Spleen (tissue), 11 donors: Measurements from ENCODE around the gene ITIH3. TPM values are rescaled to one million over a fixed set of nuclear protein-coding genes. Genes with fewer than 3 reads are reported as not detected.

ENCODE experiments used
- DNase-seq: peaks from one replicate; pipeline ENCODE4 v3.0.0-alpha.2; 2020
- H3K27ac ChIP-seq, 8 donors: fragments of 200-600 bp; sonication (generic) in 7 of 8; 1 replicate in 4 of 8; 2 replicates in 4 of 8; pipeline versions ENCODE4 v1.5.0 to v1.8.0; 2016 to 2021; ENCODE audit warnings: inconsistent platforms in 4 of 8, mild to moderate bottlenecking in 4 of 8, moderate library complexity in 1 of 8
- H3K27me3 ChIP-seq, 7 donors: fragments of 200-600 bp; sonication (generic) in 6 of 7; replicated peaks in 1 of 7; 1 replicate in 4 of 7; 2 replicates in 3 of 7; pipeline versions ENCODE4 v1.5.0 to v1.8.0; 2016 to 2021; ENCODE audit warnings: inconsistent platforms in 3 of 7, mild to moderate bottlenecking in 1 of 7
- H3K36me3 ChIP-seq, 6 donors: fragments of 200-600 bp; sonication (generic) in 5 of 6; 1 replicate in 4 of 6; 2 replicates in 2 of 6; pipeline versions ENCODE4 v1.5.0 to v1.8.0; 2016 to 2021; ENCODE audit warnings: inconsistent platforms in 2 of 6
- H3K4me1 ChIP-seq, 6 donors: fragments of 200-600 bp; sonication (generic) in 5 of 6; 1 replicate in 3 of 6; 2 replicates in 3 of 6; pipeline versions ENCODE4 v1.5.0 to v1.8.0; 2016 to 2021; ENCODE audit warnings: inconsistent platforms in 3 of 6
- H3K4me3 ChIP-seq, 8 donors: fragments of 200-600 bp; sonication (generic) in 7 of 8; 1 replicate in 4 of 8; 2 replicates in 4 of 8; pipeline versions ENCODE4 v1.5.0 to v1.8.0; 2016 to 2021; ENCODE audit warnings: inconsistent platforms in 4 of 8, mild to moderate bottlenecking in 4 of 8, moderate library complexity in 2 of 8
- H3K9me3 ChIP-seq, 8 donors: fragments of 200-600 bp; sonication (generic) in 7 of 8; 1 replicate in 4 of 8; 2 replicates in 4 of 8; pipeline versions ENCODE4 v1.5.0 to v1.8.0; 2016 to 2021; ENCODE audit warnings: inconsistent platforms in 4 of 8
- CTCF ChIP-seq, 11 experiments: fragments of 200-600 bp in 7 of 11; fragments of 450-650 bp in 4 of 11; sonication (generic) in 4 of 11; IDR thresholded peaks in 8 of 11; conservative IDR thresholded peaks in 3 of 11; 1 replicate in 7 of 11; 2 replicates in 4 of 11; pipeline versions ENCODE4 v1.4.0 to v1.8.0; 2016 to 2021; ENCODE audit warnings: antibody characterized with exemption in 11 of 11, inconsistent platforms in 4 of 11, mild to moderate bottlenecking in 1 of 11
- POLR2A ChIP-seq, 3 donors: fragments of 450-650 bp; IDR thresholded peaks; one replicate each; pipeline ENCODE4 v1.5.1; 2017; ENCODE audit warnings: antibody characterized with exemption in 3 of 3, mild to moderate bottlenecking in 1 of 3
- POLR2AphosphoS5 ChIP-seq, 3 donors: sonication (generic); formaldehyde crosslinking; IDR thresholded peaks; one replicate each; pipeline ENCODE4 v1.5.1; 2017; ENCODE audit warnings: antibody characterized with exemption in 3 of 3
- WGBS, 5 donors: extraction: QIAGEN DNeasy Blood & Tissue Kit in 3 of 5; methylation state at CpG; one replicate each; pipeline versions ENCODE4 v1.1.5 to v1.1.7; 2013 to 2018; 5-methylcytosine and 5-hydroxymethylcytosine counted together
- intact Hi-C: fragments of 100-400 bp; cut with DNase I; formaldehyde crosslinking; loops from one replicate; pipeline ENCODE4 v1.15.0; 2023; ENCODE audit warnings: low total_unique reads
- polyA plus RNA-seq, 3 donors: library from polyadenylated mRNA; stranded (reverse); fragments of 200-250 nt; gene quantifications; one replicate each; pipeline ENCODE4 v1.2.1, GENCODE V29; 2013
- total RNA-seq, 7 donors: library from RNA; depleted of rRNA in 3 of 7; stranded (reverse); fragments of >200 nt in 3 of 7; fragmentation: NEBNext Ultra II Directional in 4 of 7; extraction: Animal tissue kit (Norgen Biotek cat#: 25700) in 4 of 7; gene quantifications; one replicate each; pipeline versions ENCODE4 v1.1.0 to v1.2.1, GENCODE V29; 2016 to 2021
- donor health status: healthy with polysubstance abuse.
- donor health status: DM: no; HTN: no; CAD: no; lungs with moderate emphysema.
- donor health status: DM: no; HTN: no; CAD: no.
- donor health status: Bipolar disorder and iron deficiency.
- donor health status: healthy.
- donor health status: DM: no; HTN: no; CAD: no.
- donor health status: DM: yes; HTN: yes; CAD: no.

The ITIH3 gene
- total and polyA plus RNA-seq, 10 donors, result 8.0 to 53.7 (median 16.5) TPM

- H3K4me3 ChIP-seq, result no peak overlapping the region
- WGBS, 5 donors, result 59 to 70% (median 69%) methylated on average over 14 to 21 of the region's 21 CpGs
- TF ChIP-seq CTCF (IDR thresholded peaks at IDR 0.05 in 8 of 11, conservative IDR thresholded peaks at IDR 0.05 in 3 of 11) (no peak), POLR2A (IDR thresholded peaks at IDR 0.05) (no peak), POLR2AphosphoS5 (IDR thresholded peaks at IDR 0.05) (no peak)
- H3K27me3 ChIP-seq, result no peaks in the 10 kb centered on the region
- no peaks in the 10 kb centered on the region for H3K9me3 ChIP-seq
- no peak overlapping the region for H3K27ac ChIP-seq
- H3K36me3 ChIP-seq, result peaks cover 0 to 69% (median 13%) of the 10 kb centered on the region in 6 donors
- DNase-seq, result peak; percentile 62
- intact Hi-C loops, result no loop called here
- no peaks in the 10 kb centered on the region for H3K4me1 ChIP-seq
Observed at GRCh38 chr3:52831500-52832301, 37.1 kb downstream of the ITIH3 start.

GRCh38 chr3:52833202-52833601 lies 38.6 kb downstream of the ITIH3 start:
- H3K4me3 ChIP-seq, result no peak overlapping the region
- peaks cover 0 to 76% (median 16%) of the 10 kb centered on the region in 6 donors for H3K36me3 ChIP-seq
- H3K9me3 ChIP-seq, result no peaks in the 10 kb centered on the region
- peaks cover 0 to 6% (median 0%) of the 10 kb centered on the region in 6 donors for H3K4me1 ChIP-seq
- peak; percentile 64 for DNase-seq
- intact Hi-C loops, result no loop called here
- no peak overlapping the region for H3K27ac ChIP-seq
- no peaks in the 10 kb centered on the region for H3K27me3 ChIP-seq
- WGBS, 5 donors, result 91 to 99% (median 96%) methylated on average over 7 to 14 of the region's 14 CpGs
- no peak for TF ChIP-seq POLR2AphosphoS5 (IDR thresholded peaks at IDR 0.05)
- TF ChIP-seq POLR2A (IDR thresholded peaks at IDR 0.05), result no peak

GRCh38 chr3:52834871-52835501 lies 40.4 kb downstream of the ITIH3 start, which contains the start of gene MUSTN1:
Gene MUSTN1, minus strand, starts transcription at chr3:52835019. Its CDS starts 71 bp downstream, at chr3:52834948.
- WGBS, 5 donors, result 69 to 83% (median 75%) methylated on average over 8 to 11 of the region's 11 CpGs
- no peak for DNase-seq
- no peaks in the 10 kb centered on the region for H3K27me3 ChIP-seq
- TF ChIP-seq POLR2AphosphoS5 (IDR thresholded peaks at IDR 0.05) (no peak), CTCF (IDR thresholded peaks at IDR 0.05 in 8 of 11, conservative IDR thresholded peaks at IDR 0.05 in 3 of 11) (no peak), POLR2A (IDR thresholded peaks at IDR 0.05) (no peak)
- H3K4me3 ChIP-seq, result no peak within 1 kb of the TSS
- peaks cover 0 to 24% (median 9%) of the 10 kb centered on the region in 6 donors for H3K4me1 ChIP-seq
- H3K9me3 ChIP-seq, result no peaks in the 10 kb centered on the region
- H3K27ac ChIP-seq, result no peak within 1 kb of the TSS
- intact Hi-C loops, result no loop called here
- H3K36me3 ChIP-seq, result peaks cover 0 to 80% (median 21%) of the 10 kb centered on the region in 6 donors

- peaks cover 0 to 88% (median 28%) of the 10 kb centered on the region in 6 donors for H3K36me3 ChIP-seq
- no peaks in the 10 kb centered on the region for H3K9me3 ChIP-seq
- TF ChIP-seq POLR2A (IDR thresholded peaks at IDR 0.05), result no peak
- no peak for TF ChIP-seq POLR2AphosphoS5 (IDR thresholded peaks at IDR 0.05)
- TF ChIP-seq CTCF (IDR thresholded peaks at IDR 0.05 in 8 of 11, conservative IDR thresholded peaks at IDR 0.05 in 3 of 11), result no peak
- peaks cover 0 to 25% (median 9%) of the 10 kb centered on the region in 6 donors for H3K4me1 ChIP-seq
- H3K4me3 ChIP-seq, result no peak overlapping the region
- H3K27me3 ChIP-seq, result no peaks in the 10 kb centered on the region
- WGBS, 5 donors, result 88 to 97% (median 90%) methylated on average over 7 to 8 of the region's 8 CpGs
- intact Hi-C loops, result no loop called here
- no peak for DNase-seq
- no peak overlapping the region for H3K27ac ChIP-seq
Observed at GRCh38 chr3:52835766-52836470, 41.3 kb downstream of the ITIH3 start.
